DND-41 (cell line): ENCODE results near the gene TENT5A.

Experiments
- ATAC-seq: fragments of 200-7000 bp; cut with Tn5 transposase; 3 replicates; pipeline ENCODE4 v1.9.1; 2021; ENCODE audit warnings: low read depth; ENCODE audit not compliant: insufficient read depth
- DNase-seq: peaks from one replicate; pipeline ENCODE4 v3.0.0-alpha.2; 2020
- H2AFZ ChIP-seq: 2 replicates; pipeline ENCODE4 v1.6.0; 2012; ENCODE audit warnings: low read depth, low read length
- H3K27ac ChIP-seq: 2 replicates; pipeline ENCODE4 v1.5.1; 2012; ENCODE audit warnings: low read length, inconsistent platforms
- H3K27me3 ChIP-seq: fragments of 200-600 bp; sonication (generic); 2 replicates; pipeline ENCODE4 v1.6.0; 2012; ENCODE audit warnings: low read length, mild to moderate bottlenecking, inconsistent platforms; ENCODE audit not compliant: insufficient read depth, poor library complexity
- H3K36me3 ChIP-seq: 2 replicates; pipeline ENCODE4 v1.5.1; 2012; ENCODE audit warnings: low read length, inconsistent platforms; ENCODE audit not compliant: insufficient read depth
- H3K4me1 ChIP-seq: 2 replicates; pipeline ENCODE4 v1.5.1; 2012; ENCODE audit warnings: mild to moderate bottlenecking, low read length; ENCODE audit not compliant: insufficient read depth
- H3K4me2 ChIP-seq: 2 replicates; pipeline ENCODE4 v1.6.0; 2012; ENCODE audit warnings: mild to moderate bottlenecking, moderate library complexity, low read length, inconsistent platforms; ENCODE audit not compliant: insufficient read depth
- H3K4me3 ChIP-seq, 2 experiments: fragments of 200-600 bp in 1 of 2; shearing (Covaris generic) in 1 of 2; 2 replicates each; pipeline ENCODE4 v1.5.1; 2012 to 2016; ENCODE audit warnings: inconsistent platforms in 2 of 2, low read length in 2 of 2, mild to moderate bottlenecking in 2 of 2, low read depth in 1 of 2, moderate library complexity in 1 of 2
- H3K79me2 ChIP-seq: 2 replicates; pipeline ENCODE4 v1.6.0; 2012; ENCODE audit warnings: low read length, inconsistent platforms; ENCODE audit not compliant: insufficient read depth
- H3K9ac ChIP-seq: 2 replicates; pipeline ENCODE4 v1.6.0; 2012; ENCODE audit warnings: low read depth, mild to moderate bottlenecking, inconsistent platforms, low read length, moderate library complexity
- H3K9me3 ChIP-seq: 2 replicates; pipeline ENCODE4 v1.5.1; 2012; ENCODE audit warnings: low read length, moderate library complexity, mild to moderate bottlenecking, inconsistent platforms; ENCODE audit not compliant: insufficient read depth, severe bottlenecking
- H4K20me1 ChIP-seq: 2 replicates; pipeline ENCODE4 v1.6.0; 2012; ENCODE audit warnings: low read length; ENCODE audit not compliant: insufficient read depth
- EZH2 ChIP-seq: IDR thresholded peaks from 3 replicates; pipeline ENCODE4 v1.6.1; 2012; ENCODE audit warnings: borderline replicate concordance, low read depth, mild to moderate bottlenecking, moderate library complexity, low read length, inconsistent platforms; ENCODE audit not compliant: severe bottlenecking
- TF ChIP-seq, protein P1 (sequence below): IDR thresholded peaks from 2 replicates; pipeline ENCODE4 v1.5.1; 2012; ENCODE audit warnings: borderline replicate concordance, low read length, moderate library complexity, mild to moderate bottlenecking; ENCODE audit not compliant: poor library complexity, severe bottlenecking; ENCODE audit errors: extremely low read depth

Gene TENT5A

DNA sequence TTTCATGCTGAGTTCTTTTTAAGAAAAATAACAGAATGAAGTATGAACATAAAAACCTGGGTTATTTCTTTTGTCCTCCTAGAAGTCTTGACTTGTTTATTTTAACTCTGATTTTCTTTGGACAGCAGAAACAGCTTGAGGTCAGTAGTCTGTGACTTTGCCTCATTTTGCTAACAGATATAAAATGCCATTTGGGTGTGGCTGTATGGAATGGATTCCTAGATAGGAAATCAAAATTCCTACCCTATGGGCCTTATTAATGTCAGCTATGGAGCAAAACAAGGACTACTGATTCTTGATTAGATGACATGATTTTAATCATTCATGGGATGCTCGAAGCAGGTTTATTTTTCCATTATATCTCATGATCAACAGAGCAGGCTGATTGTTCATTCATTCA is 46.8 kb upstream of the TENT5A start:
- Histone ChIP-seq H3K4me2 (no peak overlapping the region), H3K9me3 (no peaks in the 10 kb centered on the region), H3K27ac (no peak overlapping the region), H3K36me3 (no peaks in the 10 kb centered on the region), H2AFZ (no peak overlapping the region), H4K20me1 (no peaks in the 10 kb centered on the region), H3K9ac (no peak overlapping the region), H3K4me3 (no peak overlapping the region), H3K4me1 (no peaks in the 10 kb centered on the region), H3K27me3 (no peaks in the 10 kb centered on the region), H3K79me2 (no peaks in the 10 kb centered on the region)
- ATAC-seq, result no peak
- DNase-seq, result no peak
- TF ChIP-seq EZH2, result no peak
- TF ChIP-seq, protein P1, sequence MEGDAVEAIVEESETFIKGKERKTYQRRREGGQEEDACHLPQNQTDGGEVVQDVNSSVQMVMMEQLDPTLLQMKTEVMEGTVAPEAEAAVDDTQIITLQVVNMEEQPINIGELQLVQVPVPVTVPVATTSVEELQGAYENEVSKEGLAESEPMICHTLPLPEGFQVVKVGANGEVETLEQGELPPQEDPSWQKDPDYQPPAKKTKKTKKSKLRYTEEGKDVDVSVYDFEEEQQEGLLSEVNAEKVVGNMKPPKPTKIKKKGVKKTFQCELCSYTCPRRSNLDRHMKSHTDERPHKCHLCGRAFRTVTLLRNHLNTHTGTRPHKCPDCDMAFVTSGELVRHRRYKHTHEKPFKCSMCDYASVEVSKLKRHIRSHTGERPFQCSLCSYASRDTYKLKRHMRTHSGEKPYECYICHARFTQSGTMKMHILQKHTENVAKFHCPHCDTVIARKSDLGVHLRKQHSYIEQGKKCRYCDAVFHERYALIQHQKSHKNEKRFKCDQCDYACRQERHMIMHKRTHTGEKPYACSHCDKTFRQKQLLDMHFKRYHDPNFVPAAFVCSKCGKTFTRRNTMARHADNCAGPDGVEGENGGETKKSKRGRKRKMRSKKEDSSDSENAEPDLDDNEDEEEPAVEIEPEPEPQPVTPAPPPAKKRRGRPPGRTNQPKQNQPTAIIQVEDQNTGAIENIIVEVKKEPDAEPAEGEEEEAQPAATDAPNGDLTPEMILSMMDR, result no peak

DNA sequence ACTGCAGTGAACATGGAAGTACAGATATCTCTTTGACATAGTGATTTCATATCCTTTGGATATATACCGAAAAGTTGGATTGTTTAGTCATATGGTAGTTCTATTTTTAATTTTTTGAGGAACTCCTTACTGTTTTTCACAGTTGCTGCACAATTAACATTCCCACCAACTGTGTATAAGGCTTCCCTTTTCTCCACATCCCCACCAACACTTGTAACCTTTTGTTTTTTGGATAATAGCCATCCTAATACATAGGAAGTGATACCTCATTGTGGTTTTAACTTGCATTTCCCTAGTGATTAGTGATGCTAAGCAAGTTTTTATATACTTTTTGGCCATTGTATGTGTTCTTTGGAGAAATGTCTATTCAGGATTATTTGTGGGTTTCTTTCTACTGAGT is 45.1 kb upstream of the TENT5A start:
- no peak overlapping the region for H3K4me3 ChIP-seq
- H3K9ac ChIP-seq, result no peak overlapping the region
- no peak overlapping the region for H2AFZ ChIP-seq
- ATAC-seq (no peak), DNase-seq (no peak)
- H3K79me2 ChIP-seq, result no peaks in the 10 kb centered on the region
- no peaks in the 10 kb centered on the region for H3K9me3 ChIP-seq
- H3K27me3 ChIP-seq, result no peaks in the 10 kb centered on the region
- no peak overlapping the region for H3K4me2 ChIP-seq
- TF ChIP-seq EZH2, result no peak
- TF ChIP-seq, protein P1, result no peak
- no peaks in the 10 kb centered on the region for H3K4me1 ChIP-seq
- no peaks in the 10 kb centered on the region for H3K36me3 ChIP-seq
- H3K27ac ChIP-seq, result no peak overlapping the region
- H4K20me1 ChIP-seq, result no peaks in the 10 kb centered on the region

DNA sequence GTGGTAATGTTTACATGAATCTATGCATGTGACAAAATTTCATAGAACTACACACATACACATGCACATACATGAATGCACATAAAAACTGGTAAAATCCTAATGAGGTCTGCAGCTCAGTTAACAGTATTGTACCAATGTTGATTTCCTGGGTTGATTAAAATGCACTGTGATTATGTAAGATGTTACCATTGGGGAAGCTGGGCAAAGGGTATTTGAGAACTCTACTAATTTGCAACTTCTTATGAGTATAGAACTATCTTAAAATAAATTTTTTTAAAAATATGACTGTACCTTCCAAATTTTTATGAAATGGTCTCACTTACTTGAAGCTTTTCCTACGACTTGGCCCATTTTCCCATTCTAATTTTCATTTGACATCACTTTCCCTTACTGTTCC is 43.4 kb upstream of the TENT5A start:
- H3K27me3 ChIP-seq, result no peaks in the 10 kb centered on the region
- ATAC-seq, result no peak
- no peaks in the 10 kb centered on the region for H3K4me1 ChIP-seq
- no peak overlapping the region for H3K4me2 ChIP-seq
- no peaks in the 10 kb centered on the region for H3K79me2 ChIP-seq
- no peaks in the 10 kb centered on the region for H3K9me3 ChIP-seq
- no peak overlapping the region for H2AFZ ChIP-seq
- no peak overlapping the region for H3K27ac ChIP-seq
- H4K20me1 ChIP-seq, result no peaks in the 10 kb centered on the region
- no peaks in the 10 kb centered on the region for H3K36me3 ChIP-seq
- H3K9ac ChIP-seq, result no peak overlapping the region
- DNase-seq, result no peak
- no peak overlapping the region for H3K4me3 ChIP-seq
- TF ChIP-seq, protein P1, result no peak
- no peak for TF ChIP-seq EZH2
